Fibroblast of the aortic adventitia (primary cell): Measurements from ENCODE around the gene ADRB2. TPM values are rescaled to one million over a fixed set of nuclear protein-coding genes. Genes with fewer than 3 reads are reported as not detected.

Experiments
- DNase-seq: peaks from one replicate; pipeline ENCODE4 v3.0.0-alpha.2; 2010; ENCODE audit warnings: low read depth
- H3K4me3 ChIP-seq: 2 replicates; pipeline ENCODE4 v1.5.1; 2011; ENCODE audit warnings: low read depth, mild to moderate bottlenecking, control low read depth, low read length, moderate library complexity
- CTCF ChIP-seq: IDR thresholded peaks from 2 replicates; pipeline ENCODE4 v1.5.1; 2011; ENCODE audit warnings: mild to moderate bottlenecking, low read length, control low read depth, inconsistent platforms; ENCODE audit not compliant: insufficient read depth
- total RNA-seq: library from RNA; depleted of rRNA; stranded (reverse); fragments of >200 nt; gene quantifications from 2 replicates; pipeline ENCODE4 v1.2.3, GENCODE V29; 2012; ENCODE audit warnings: low replicate concordance

The ADRB2 gene
- total RNA-seq, 1 donor, result 3.6 TPM

GRCh38 chr5:148820461-148821395 is 5.7 kb upstream of the ADRB2 start:
- DNase-seq, result peak; percentile 64
- no peak overlapping the region for H3K4me3 ChIP-seq
- peak; percentile 74 for TF ChIP-seq CTCF

GRCh38 chr5:148823871-148824270 is 2.5 kb upstream of the ADRB2 start:
- no peak for TF ChIP-seq CTCF
- DNase-seq, result no peak
- no peak overlapping the region for H3K4me3 ChIP-seq

- peak overlapping the region; percentile 71 for H3K4me3 ChIP-seq
- DNase-seq, result peak; percentile 28
- TF ChIP-seq CTCF, result no peak
Observed at GRCh38 chr5:148825716-148826052, 727 bp upstream of the ADRB2 start.

- no peak for TF ChIP-seq CTCF
- no peak for DNase-seq
- H3K4me3 ChIP-seq, result peak overlapping the region; percentile 71
Observed at GRCh38 chr5:148826739-148827070, 294 bp downstream of the ADRB2 start.

GRCh38 chr5:148827723-148828122 is 1.3 kb downstream of the ADRB2 start:
- DNase-seq, result no peak
- no peak overlapping the region for H3K4me3 ChIP-seq
- TF ChIP-seq CTCF, result no peak

GRCh38 chr5:148828511-148829247 is 2.3 kb downstream of the ADRB2 start:
- DNase-seq, result no peak
- H3K4me3 ChIP-seq, result no peak overlapping the region
- no peak for TF ChIP-seq CTCF
